Measurements from ENCODE around the gene PAM16.

GRCh38 chr16:4358236-4358635 is 7.1 kb upstream of the PAM16 start:
- no peak for TF ChIP-seq YY1 (IDR thresholded peaks at IDR 0.05; ENCODE audit: insufficient read depth, insufficient read length)
- TF ChIP-seq SUZ12 (IDR thresholded peaks at IDR 0.05; ENCODE audit: extremely low read depth, insufficient read depth, insufficient read length) = no peak

All from NT2/D1 (cell line).